Measurements from ENCODE around the gene YKT6.
A peak's percentile ranks its signal among the peaks of the same experiment; 100 is the strongest.

DNA sequence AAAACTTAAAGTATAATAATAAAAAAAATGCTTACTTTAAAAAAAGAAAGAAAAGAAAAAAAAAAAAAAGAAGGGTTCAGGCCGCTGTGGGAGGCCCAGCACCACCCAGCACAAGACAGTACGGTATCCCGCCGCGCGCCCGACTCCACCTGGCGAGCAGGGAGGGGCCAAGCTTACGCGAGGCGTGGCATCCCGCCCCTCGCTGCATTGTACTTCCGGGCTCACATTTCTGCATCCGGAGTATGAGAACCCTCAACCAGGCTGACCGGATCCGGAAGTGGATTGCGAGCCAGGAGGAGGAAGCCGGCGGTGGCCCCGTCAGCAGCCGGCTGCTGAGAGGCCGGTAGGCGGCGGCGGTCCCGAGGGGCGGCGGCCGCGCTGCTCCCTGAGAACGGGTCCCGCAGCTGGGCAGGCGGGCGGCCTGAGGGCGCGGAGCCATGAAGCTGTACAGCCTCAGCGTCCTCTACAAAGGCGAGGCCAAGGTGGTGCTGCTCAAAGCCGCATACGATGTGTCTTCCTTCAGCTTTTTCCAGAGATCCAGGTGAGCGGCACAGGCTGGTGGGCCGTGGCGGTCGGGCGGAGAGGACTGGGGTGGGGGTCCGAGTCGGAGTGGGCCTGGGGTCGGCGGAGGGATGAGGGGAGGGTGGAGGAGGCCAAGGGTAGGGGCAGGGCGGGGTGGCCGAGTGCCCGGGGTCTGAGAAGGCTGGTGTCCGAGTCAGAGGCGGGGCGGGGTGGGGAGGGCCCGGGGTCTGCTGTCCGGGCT is at the start of gene YKT6:
- TF ChIP-seq, protein P1, sequence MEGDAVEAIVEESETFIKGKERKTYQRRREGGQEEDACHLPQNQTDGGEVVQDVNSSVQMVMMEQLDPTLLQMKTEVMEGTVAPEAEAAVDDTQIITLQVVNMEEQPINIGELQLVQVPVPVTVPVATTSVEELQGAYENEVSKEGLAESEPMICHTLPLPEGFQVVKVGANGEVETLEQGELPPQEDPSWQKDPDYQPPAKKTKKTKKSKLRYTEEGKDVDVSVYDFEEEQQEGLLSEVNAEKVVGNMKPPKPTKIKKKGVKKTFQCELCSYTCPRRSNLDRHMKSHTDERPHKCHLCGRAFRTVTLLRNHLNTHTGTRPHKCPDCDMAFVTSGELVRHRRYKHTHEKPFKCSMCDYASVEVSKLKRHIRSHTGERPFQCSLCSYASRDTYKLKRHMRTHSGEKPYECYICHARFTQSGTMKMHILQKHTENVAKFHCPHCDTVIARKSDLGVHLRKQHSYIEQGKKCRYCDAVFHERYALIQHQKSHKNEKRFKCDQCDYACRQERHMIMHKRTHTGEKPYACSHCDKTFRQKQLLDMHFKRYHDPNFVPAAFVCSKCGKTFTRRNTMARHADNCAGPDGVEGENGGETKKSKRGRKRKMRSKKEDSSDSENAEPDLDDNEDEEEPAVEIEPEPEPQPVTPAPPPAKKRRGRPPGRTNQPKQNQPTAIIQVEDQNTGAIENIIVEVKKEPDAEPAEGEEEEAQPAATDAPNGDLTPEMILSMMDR (IDR thresholded peaks at IDR 0.05) = peak; percentile 33 to 80 (median 69)
- TF ChIP-seq POLR2A (IDR thresholded peaks at IDR 0.05) = peak; percentile 47 to 69

Measured in uterus (tissue), 2 donors.